HG02623 (cell line): ENCODE results near the gene CALML3.

Experiments
- ATAC-seq: cut with Tn5 transposase; IDR thresholded peaks from one replicate; pipeline ENCODE4 v1.9.1; 2021; ENCODE audit warnings: moderate library complexity; ENCODE audit not compliant: unreplicated experiment

CALML3 gene

GRCh38 chr10:5565671-5566581 is 41.2 kb downstream of the CALML3 start:
- ATAC-seq = no peak

DNA sequence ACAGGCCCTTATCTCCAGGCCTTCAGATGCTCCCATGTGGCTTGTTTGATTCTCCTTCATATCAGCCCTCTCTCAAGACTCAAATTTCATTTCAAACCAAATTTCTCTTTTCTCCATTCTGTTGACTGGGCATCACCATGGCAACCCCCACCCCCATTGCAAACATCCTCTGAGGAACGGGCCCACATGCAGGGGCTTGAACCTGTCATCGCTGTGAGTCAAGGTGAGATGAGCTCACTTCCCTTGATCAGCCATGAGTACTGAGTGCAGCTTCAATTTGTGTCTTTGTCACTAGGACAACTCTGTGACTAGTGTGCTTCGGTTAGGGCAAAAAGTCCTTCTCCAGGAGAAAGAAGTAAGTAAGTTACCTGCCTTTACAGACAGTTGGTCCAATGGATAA is 41.9 kb downstream of the CALML3 start:
- ATAC-seq = no peak

DNA sequence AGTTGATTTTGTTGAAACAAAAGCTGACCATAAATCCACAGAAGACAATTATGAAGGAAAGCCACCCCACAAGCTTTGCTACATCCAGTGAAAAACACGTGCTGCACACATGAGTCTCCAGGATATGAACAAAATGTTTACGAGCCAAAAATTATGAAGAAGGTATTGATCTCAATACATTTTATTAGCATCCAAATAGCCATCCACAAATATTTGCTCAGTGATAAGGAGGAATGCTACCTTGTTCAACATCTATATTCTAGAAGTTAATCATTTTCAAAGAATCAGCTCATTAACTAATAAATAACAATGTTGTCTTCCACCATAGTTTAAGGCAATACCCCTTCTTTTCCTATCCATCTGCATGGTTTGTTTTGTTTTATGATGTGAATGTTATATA is 42.7 kb downstream of the CALML3 start:
- no peak for ATAC-seq

DNA sequence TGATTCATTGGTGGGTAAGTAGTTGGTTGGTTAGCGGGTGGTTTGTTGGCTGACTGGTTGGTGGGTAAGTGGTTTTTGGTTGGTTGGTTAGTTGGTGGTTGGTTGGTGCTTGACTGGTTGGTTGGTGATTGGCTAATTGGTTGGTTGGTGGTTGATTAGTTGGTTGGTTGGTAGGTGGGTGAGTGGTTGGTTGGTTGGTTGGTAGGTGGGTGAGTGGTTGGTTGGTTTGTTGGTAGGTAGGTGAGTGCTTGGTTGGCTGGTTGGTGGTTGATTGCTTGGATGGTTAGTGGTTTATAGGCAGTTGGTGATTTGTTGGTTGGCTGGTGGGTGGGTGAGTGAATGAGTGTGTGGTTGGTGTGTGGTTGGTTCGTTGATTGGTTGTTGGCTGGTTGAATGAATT is 44.2 kb downstream of the CALML3 start:
- ATAC-seq = no peak

GRCh38 chr10:5569568-5569967 is 44.8 kb downstream of the CALML3 start:
- no peak for ATAC-seq

GRCh38 chr10:5570007-5570655 is 45.4 kb downstream of the CALML3 start:
- ATAC-seq = no peak

- ATAC-seq = no peak
Measured at GRCh38 chr10:5570979-5571810, 46.4 kb downstream of the CALML3 start.

- ATAC-seq = no peak
Measured at GRCh38 chr10:5571826-5572225, 47.1 kb downstream of the CALML3 start.

DNA sequence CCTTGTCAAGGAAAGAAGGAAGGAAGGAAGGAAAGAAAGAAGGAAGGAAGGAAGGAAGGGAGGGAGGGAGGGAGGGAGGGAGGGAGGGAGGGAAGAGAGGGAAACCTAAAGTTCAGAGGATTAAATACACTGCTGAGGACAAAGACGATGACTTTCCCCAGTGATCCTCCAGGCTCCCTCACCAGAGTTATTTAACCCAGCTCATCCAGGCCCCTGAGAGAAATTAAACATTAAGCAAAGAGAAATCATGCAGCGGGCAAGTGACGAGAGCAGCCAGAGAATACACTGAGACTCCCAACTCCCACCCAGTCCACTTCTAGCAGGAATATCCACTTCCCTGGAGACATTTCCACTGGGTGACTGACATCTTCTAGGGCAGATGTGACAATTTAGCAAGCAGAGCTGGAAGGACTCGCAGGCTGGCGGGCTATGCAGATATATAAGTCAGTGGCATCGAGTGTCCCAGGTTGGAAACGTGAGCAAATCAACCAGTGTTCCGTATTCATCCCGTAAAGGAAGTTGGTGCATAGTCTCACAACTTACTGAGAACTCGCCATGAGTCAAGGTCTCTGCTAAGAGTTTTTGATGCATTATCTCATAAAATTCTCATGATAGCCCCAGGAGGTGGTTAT is 48.7 kb downstream of the CALML3 start:
- no peak for ATAC-seq

DNA sequence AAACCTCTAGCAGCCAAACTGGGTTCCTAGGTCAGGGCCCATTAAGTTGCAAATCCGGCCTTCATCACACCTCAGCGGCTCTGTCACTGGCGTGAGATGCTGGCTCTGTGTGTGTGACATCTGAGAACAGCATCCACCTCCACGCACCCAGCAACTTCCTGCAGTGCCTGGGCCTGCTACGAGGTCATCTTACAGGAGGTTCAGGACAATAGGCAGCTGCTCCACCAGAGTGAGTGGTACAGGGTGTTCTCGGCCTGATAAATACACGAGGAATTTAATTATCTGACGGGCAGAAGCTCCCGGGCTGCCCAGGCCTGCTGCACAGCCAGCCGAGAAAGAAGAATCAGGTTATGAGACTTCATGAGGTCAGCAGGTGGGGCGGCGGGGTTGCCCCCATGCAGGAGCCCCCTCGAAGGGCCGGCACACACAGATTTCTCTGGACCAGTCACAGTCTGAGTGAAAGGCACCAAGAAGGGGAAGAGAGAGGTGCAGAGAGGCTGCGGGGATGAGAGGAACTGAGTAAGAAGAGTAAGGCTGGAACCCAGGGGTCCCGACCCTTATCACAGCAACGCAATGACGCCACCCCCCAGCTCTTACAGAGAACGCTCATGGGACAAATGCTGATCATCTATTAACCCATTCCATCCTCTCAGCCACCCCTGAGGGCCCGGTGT is 49.3 kb downstream of the CALML3 start:
- no peak for ATAC-seq

GRCh38 chr10:5574642-5575131 is 49.9 kb downstream of the CALML3 start:
- no peak for ATAC-seq

DNA sequence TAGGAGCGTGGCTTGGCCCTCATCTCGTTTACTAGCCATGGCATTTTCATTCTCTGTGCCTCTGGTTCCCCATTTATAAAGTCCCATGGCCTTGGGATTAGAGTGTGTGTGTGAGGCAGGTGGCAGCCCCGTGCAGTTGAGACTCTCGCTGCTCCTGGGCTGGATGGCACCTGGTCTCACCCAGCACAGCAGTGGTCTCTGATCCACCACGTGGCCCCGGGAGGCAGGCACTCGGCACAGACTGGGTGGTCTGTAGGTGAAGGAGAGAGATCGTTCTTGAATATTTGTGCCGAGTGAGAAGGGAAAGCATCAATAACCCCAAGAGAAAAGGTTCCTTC is 50.4 kb downstream of the CALML3 start:
- no peak for ATAC-seq

DNA sequence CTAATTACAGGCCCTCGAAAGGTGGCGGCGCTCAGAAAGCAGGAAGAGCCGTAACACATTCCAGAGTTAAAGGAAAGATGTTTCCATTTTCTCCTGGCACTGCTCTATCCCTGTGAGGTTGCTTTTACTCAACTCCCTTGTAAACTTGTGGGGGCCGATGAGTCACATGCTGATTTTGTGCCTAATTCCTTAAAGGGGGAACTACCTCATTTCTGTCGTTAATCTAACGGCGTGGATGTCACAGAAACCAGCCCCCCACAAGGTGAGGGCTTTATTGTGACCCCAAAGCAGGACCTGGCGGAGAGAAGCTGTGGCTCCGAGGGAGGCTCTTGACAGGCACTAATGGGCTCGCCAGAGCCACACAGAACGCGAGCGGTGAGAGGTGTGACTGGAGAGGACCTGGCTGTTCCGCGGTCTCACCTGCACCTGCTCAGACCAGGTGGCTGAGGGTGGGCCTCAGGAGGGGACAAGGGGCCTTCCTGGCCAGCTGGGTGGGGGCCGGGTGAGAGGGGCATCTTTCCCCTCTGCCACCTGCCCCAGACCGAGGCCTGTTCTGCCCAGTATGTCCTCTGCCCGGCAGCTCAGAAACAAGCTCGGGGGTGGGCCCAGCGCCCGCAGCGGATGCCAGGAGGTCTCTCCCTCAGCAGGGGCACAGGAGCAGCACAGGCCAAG is 50.9 kb downstream of the CALML3 start:
- no peak for ATAC-seq

- ATAC-seq = no peak
Measured at GRCh38 chr10:5576154-5576748, 51.5 kb downstream of the CALML3 start.
